ENCODE data around the gene PM20D2.

DNA sequence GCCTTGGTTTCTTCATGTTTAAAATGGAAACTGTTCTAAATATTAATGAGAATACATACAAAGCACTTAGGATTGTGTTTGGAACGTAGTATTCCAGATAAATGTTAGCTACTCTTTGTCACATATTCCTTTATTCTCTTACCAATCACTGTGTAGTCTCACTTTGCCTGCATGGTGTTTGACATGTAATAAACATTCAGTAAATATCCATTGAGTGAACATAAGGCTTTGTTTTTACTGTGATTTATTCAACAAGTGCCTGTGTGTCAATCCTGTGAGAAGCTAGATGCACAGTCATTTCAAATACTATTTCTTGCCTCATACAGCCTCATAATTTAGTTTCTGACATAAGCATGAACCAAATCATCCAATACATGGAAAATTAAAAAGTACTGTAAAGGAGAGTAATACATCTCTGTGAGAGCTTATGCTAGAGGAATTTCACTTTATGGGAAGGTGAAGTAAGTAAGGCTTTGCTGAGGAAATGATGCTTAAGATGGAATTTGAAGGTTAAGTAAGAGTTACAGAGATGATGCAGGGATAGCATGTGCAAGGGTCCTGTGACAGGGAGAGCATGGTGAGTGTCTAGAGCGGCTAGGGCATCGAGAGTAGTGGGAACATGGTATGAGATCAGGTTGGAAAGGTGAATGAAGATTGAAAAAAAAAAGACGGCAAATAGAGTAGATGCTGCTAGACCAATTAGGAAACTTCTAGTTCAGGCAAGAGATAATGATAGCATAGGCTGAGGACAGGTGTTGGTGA lies 14.7 kb downstream of the PM20D2 start:
- TF ChIP-seq, protein P1, sequence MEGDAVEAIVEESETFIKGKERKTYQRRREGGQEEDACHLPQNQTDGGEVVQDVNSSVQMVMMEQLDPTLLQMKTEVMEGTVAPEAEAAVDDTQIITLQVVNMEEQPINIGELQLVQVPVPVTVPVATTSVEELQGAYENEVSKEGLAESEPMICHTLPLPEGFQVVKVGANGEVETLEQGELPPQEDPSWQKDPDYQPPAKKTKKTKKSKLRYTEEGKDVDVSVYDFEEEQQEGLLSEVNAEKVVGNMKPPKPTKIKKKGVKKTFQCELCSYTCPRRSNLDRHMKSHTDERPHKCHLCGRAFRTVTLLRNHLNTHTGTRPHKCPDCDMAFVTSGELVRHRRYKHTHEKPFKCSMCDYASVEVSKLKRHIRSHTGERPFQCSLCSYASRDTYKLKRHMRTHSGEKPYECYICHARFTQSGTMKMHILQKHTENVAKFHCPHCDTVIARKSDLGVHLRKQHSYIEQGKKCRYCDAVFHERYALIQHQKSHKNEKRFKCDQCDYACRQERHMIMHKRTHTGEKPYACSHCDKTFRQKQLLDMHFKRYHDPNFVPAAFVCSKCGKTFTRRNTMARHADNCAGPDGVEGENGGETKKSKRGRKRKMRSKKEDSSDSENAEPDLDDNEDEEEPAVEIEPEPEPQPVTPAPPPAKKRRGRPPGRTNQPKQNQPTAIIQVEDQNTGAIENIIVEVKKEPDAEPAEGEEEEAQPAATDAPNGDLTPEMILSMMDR (IDR thresholded peaks at IDR 0.05; ENCODE audit: low read depth, low read length, poor library complexity, severe bottlenecking): no peak
- no peak for TF ChIP-seq EZH2phosphoT487 (IDR thresholded peaks at IDR 0.05; ENCODE audit: borderline replicate concordance, low read length)

Measured in DOHH2 (cell line).